GM12878 (cell line): ENCODE data around the gene ETV6. TPM values are rescaled to one million over a fixed set of nuclear protein-coding genes. Genes with fewer than 3 reads are reported as not detected.

Experiments used
- ATAC-seq: fragments of 200-7000 bp; cut with Tn5 transposase; 3 replicates; pipeline ENCODE4 v1.9.1; 2020; ENCODE audit warnings: mild to moderate bottlenecking, moderate library complexity
- BruUV-seq: library from RNA; stranded (reverse); fragments of 400-500 nt; replicated peaks from 2 replicates; lab custom pipeline; 2021; lab: Mats Ljungman, UMichigan
- CTCF ChIA-PET: fragments of 300-600 bp; sonication (Branson Sonifier 250); formaldehyde crosslinking; extraction: SDS; loops from one replicate; lab custom pipeline; 2021; ENCODE audit warnings: inconsistent platforms; lab: Yijun Ruan, JAX
- POLR2A ChIA-PET: fragments of 350-600 bp; formaldehyde crosslinking; extraction: SDS; loops from one replicate; lab custom pipeline; 2021; ENCODE audit warnings: inconsistent platforms; lab: Charles Lee
- RAD21 ChIA-PET: fragments of 300-600 bp; sonication (Branson Sonifier 250); formaldehyde crosslinking; loops from one replicate; lab custom pipeline; 2023; ENCODE audit warnings: antibody characterized with exemption; ENCODE audit not compliant: unreplicated experiment; lab: Charles Lee
- SMC1A ChIA-PET: fragments of 300-600 bp; sonication (Branson Sonifier 250); formaldehyde crosslinking; loops from one replicate; lab custom pipeline; 2023; ENCODE audit not compliant: unreplicated experiment, uncharacterized antibody; lab: Charles Lee
- DNase-seq: peaks from one replicate; pipeline ENCODE4 v3.0.0-alpha.2; 2011; ENCODE audit warnings: low read depth, low spot score
- FAIRE-seq: peaks from 3 replicates; lab custom pipeline; 2011; peaks lifted over from hg19 to GRCh38; lab: Jason Lieb, UNC
- H2AFZ ChIP-seq: 2 replicates; pipeline ENCODE4 v1.6.0; 2011; ENCODE audit warnings: low read depth, low read length, control low read depth; ENCODE audit not compliant: control insufficient read depth
- H3K27ac ChIP-seq: 2 replicates; pipeline ENCODE4 v1.5.1; 2011; ENCODE audit warnings: control low read depth; ENCODE audit not compliant: control insufficient read depth, insufficient read depth
- H3K27me3 ChIP-seq, 2 experiments: replicated peaks in 1 of 2; 2 replicates each; pipeline versions ENCODE4 v1.6.0 to v1.6.1; 2011; ENCODE audit warnings: low read length in 1 of 2; ENCODE audit not compliant: control insufficient read depth in 2 of 2, insufficient read depth in 2 of 2
- H3K36me3 ChIP-seq, 2 experiments: 2 replicates each; pipeline ENCODE4 v1.5.1; 2011; ENCODE audit warnings: low read length in 1 of 2; ENCODE audit not compliant: control insufficient read depth in 2 of 2, insufficient read depth in 2 of 2
- H3K4me1 ChIP-seq: 2 replicates; pipeline ENCODE4 v1.6.1; 2011; ENCODE audit warnings: mild to moderate bottlenecking, low read length, moderate library complexity, mixed read lengths; ENCODE audit not compliant: control insufficient read depth, insufficient read depth
- H3K4me2 ChIP-seq: 2 replicates; pipeline ENCODE4 v1.6.0; 2011; ENCODE audit warnings: control low read depth; ENCODE audit not compliant: control insufficient read depth, insufficient read depth
- H3K4me3 ChIP-seq: fragments of 200-600 bp; sonication (generic); 2 replicates; pipeline ENCODE4 v1.5.1; 2016
- H3K79me2 ChIP-seq: 2 replicates; pipeline ENCODE4 v1.6.0; 2011; ENCODE audit warnings: low read length; ENCODE audit not compliant: control insufficient read depth, insufficient read depth
- H3K9ac ChIP-seq: 2 replicates; pipeline ENCODE4 v1.8.0; 2011; ENCODE audit warnings: low read length, control low read depth, mixed read lengths; ENCODE audit not compliant: control insufficient read depth, insufficient read depth
- H3K9me3 ChIP-seq: replicated peaks from 3 replicates; pipeline ENCODE4 v1.5.1; 2011; ENCODE audit warnings: mild to moderate bottlenecking, low read length; ENCODE audit not compliant: control insufficient read depth, insufficient read depth
- H4K20me1 ChIP-seq: 2 replicates; pipeline ENCODE4 v1.6.0; 2011; ENCODE audit not compliant: control insufficient read depth, insufficient read depth
- ATF2 ChIP-seq: IDR thresholded peaks from 2 replicates; pipeline ENCODE4 v1.6.1; 2012; ENCODE audit warnings: low read length, inconsistent platforms
- BCL11A ChIP-seq: IDR thresholded peaks from 2 replicates; pipeline ENCODE4 v1.6.1; 2011; ENCODE audit warnings: low read depth, low read length
- E4F1 ChIP-seq: fragments of 450-650 bp; IDR thresholded peaks from 2 replicates; pipeline ENCODE4 v1.6.1; 2018; ENCODE audit warnings: borderline replicate concordance, mild to moderate bottlenecking; ENCODE audit not compliant: partially characterized antibody
- FOXM1 ChIP-seq: IDR thresholded peaks from 2 replicates; pipeline ENCODE4 v1.6.1; 2012; ENCODE audit warnings: low read depth, mild to moderate bottlenecking, inconsistent platforms, low read length, moderate library complexity
- GATAD2B ChIP-seq: fragments of 450-650 bp; conservative IDR thresholded peaks from 2 replicates; pipeline ENCODE4 v1.6.1; 2017; ENCODE audit warnings: low read depth, mild to moderate bottlenecking, moderate library complexity
- HDAC2 ChIP-seq: fragments of 200-600 bp; sonication (generic); IDR thresholded peaks from 2 replicates; pipeline ENCODE4 v1.6.1; 2017
- JUNB ChIP-seq: IDR thresholded peaks from 2 replicates; pipeline ENCODE4 v1.6.1; 2016; ENCODE audit warnings: antibody characterized with exemption, mild to moderate bottlenecking
- JUND ChIP-seq: IDR thresholded peaks from 2 replicates; pipeline ENCODE4 v1.6.1; 2012; ENCODE audit warnings: low read depth, mild to moderate bottlenecking, low read length, improper control_type of control experiment, moderate library complexity
- KAT2A ChIP-seq: conservative IDR thresholded peaks from 2 replicates; pipeline ENCODE4 v1.6.1; 2011; ENCODE audit warnings: low read depth, low read length; ENCODE audit not compliant: control insufficient read depth
- SMARCA5 ChIP-seq: fragments of 450-650 bp; IDR thresholded peaks from 2 replicates; pipeline ENCODE4 v1.6.1; 2017; ENCODE audit warnings: mild to moderate bottlenecking
- SRF ChIP-seq, 2 experiments: IDR thresholded peaks; 2 replicates each; pipeline ENCODE4 v1.6.1; 2011; ENCODE audit warnings: low read depth in 2 of 2, low read length in 2 of 2, mild to moderate bottlenecking in 1 of 2, moderate library complexity in 1 of 2
- SUZ12 ChIP-seq: fragments of 200-600 bp; sonication (generic); IDR thresholded peaks from one replicate; pipeline ENCODE4 v1.6.1; 2018; ENCODE audit warnings: antibody characterized with exemption, mild to moderate bottlenecking; ENCODE audit not compliant: unreplicated experiment
- WRNIP1 ChIP-seq: IDR thresholded peaks from 2 replicates; pipeline ENCODE4 v1.6.1; 2011; ENCODE audit warnings: low read depth, low read length, improper control_type of control experiment, borderline replicate concordance
- WGBS: methylation state at CpG from one replicate; pipeline ENCODE4 v1.1.6; 2016; ENCODE audit warnings: low lambda C conversion rate; ENCODE audit not compliant: insufficient replicate concordance, insufficient coverage; ENCODE audit errors: missing lambda C conversion rate; 5-methylcytosine and 5-hydroxymethylcytosine counted together
- in situ Hi-C: fragments of 300-500 bp; cut with MboI; formaldehyde crosslinking; loops from 9 replicates; pipeline ENCODE4 v1.14.3; 2018; ENCODE audit warnings: mixed read lengths
- intact Hi-C: fragments of 100-400 bp; cut with micrococcal nuclease; formaldehyde crosslinking; loops from one replicate; pipeline ENCODE4 v1.14.2; 2022; ENCODE audit not compliant: unreplicated experiment
- polyA plus RNA-seq, 11 experiments: library from polyadenylated mRNA; depleted of rRNA in 4 of 11; unstranded in 6 of 11; stranded (reverse) in 5 of 11; fragments of >200 nt; fragmentation: Nextera tagmentation in 4 of 11; fragmentation: Illumina TruSeq in 1 of 11; extraction: Ambion mirVana in 4 of 11; extraction: Trizol in 1 of 11; gene quantifications; 1 replicate in 1 of 11; 2 replicates in 10 of 11; pipeline versions ENCODE4 v1.2.1 to v1.2.3, GENCODE V29; 2011 to 2016; ENCODE audit warnings: inconsistent platforms in 2 of 11, missing spikeins in 2 of 11, low read depth in 1 of 11
- total RNA-seq, 4 experiments: library from RNA; depleted of rRNA in 3 of 4; stranded (reverse); fragments of >200 nt in 3 of 4; fragmentation: Illumina TruSeq in 1 of 4; extraction: Trizol in 1 of 4; gene quantifications; 2 replicates each; pipeline versions ENCODE4 v1.2.1 to v1.2.3, GENCODE V29; 2013 to 2021
- TF ChIP-seq, protein P1 (sequence below): fragments of 450-650 bp; IDR thresholded peaks from 2 replicates; pipeline ENCODE4 v1.6.1; 2017; ENCODE audit warnings: antibody characterized with exemption, mild to moderate bottlenecking, moderate library complexity

Gene ETV6
- total and polyA plus RNA-seq, 10 of the 15 experiments (the other 5 are each of a cell fraction or from before 2014, with no cell fraction given) = 6.6 to 74.8 (median 24.6) TPM

GRCh38 chr12:11862798-11863197, 213.3 kb downstream of the ETV6 start:
- POLR2A ChIA-PET = no interaction called here
- 58% methylated on average over 5 of the region's 5 CpGs for WGBS
- H3K4me1 ChIP-seq = no peaks in the 10 kb centered on the region; the same call in 1 of the 2 replicates
- DNase-seq (no peak), FAIRE-seq (no peak), ATAC-seq (peak; percentile 48)
- in situ Hi-C loops (no loop called here), intact Hi-C loops (no loop called here)
- H3K4me3 ChIP-seq = no peak overlapping the region
- no peak overlapping the region for H3K4me2 ChIP-seq
- peaks cover 20 to 42% of the 10 kb centered on the region in 2 experiments for H3K36me3 ChIP-seq
- H3K9ac ChIP-seq = no peak overlapping the region
- H3K9me3 ChIP-seq = peaks cover 15% of the 10 kb centered on the region
- RAD21 ChIA-PET = interaction anchor here (1.0 kb wide), 1 partner anchor 27 kb away, joined by 3 read pairs; no protein-coding TSS in a partner anchor
- CTCF ChIA-PET = no interaction called here
- peaks cover 4% of the 10 kb centered on the region for H3K79me2 ChIP-seq
- no peaks in the 10 kb centered on the region for H4K20me1 ChIP-seq
- no peak overlapping the region for H2AFZ ChIP-seq
- SMC1A ChIA-PET = interaction anchor here (0.6 to 1.6 kb wide), 6 partner anchors 8 to 278 kb away, joined by 3 to 5 read pairs (median 4); no protein-coding TSS in a partner anchor
- H3K27ac ChIP-seq = no peak overlapping the region
- BruUV-seq = no TSS peak
- H3K27me3 ChIP-seq = no peaks in the 10 kb centered on the region
- TF ChIP-seq SUZ12 = no peak
- TF ChIP-seq KAT2A = no peak
- TF ChIP-seq, protein P1, sequence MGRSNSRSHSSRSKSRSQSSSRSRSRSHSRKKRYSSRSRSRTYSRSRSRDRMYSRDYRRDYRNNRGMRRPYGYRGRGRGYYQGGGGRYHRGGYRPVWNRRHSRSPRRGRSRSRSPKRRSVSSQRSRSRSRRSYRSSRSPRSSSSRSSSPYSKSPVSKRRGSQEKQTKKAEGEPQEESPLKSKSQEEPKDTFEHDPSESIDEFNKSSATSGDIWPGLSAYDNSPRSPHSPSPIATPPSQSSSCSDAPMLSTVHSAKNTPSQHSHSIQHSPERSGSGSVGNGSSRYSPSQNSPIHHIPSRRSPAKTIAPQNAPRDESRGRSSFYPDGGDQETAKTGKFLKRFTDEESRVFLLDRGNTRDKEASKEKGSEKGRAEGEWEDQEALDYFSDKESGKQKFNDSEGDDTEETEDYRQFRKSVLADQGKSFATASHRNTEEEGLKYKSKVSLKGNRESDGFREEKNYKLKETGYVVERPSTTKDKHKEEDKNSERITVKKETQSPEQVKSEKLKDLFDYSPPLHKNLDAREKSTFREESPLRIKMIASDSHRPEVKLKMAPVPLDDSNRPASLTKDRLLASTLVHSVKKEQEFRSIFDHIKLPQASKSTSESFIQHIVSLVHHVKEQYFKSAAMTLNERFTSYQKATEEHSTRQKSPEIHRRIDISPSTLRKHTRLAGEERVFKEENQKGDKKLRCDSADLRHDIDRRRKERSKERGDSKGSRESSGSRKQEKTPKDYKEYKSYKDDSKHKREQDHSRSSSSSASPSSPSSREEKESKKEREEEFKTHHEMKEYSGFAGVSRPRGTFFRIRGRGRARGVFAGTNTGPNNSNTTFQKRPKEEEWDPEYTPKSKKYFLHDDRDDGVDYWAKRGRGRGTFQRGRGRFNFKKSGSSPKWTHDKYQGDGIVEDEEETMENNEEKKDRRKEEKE = no peak
- TF ChIP-seq HDAC2 = no peak
- TF ChIP-seq JUND = no peak
- TF ChIP-seq SRF (IDR thresholded peaks at IDR 0.05; ENCODE audit: low read depth in 2 of 2, low read length in 2 of 2) = no peak
- no peak for TF ChIP-seq FOXM1
- no peak for TF ChIP-seq SMARCA5
- TF ChIP-seq JUNB = 0 out of 2 replicates have a peak, but pooled peaks have one; percentile 18
- 0 out of 2 replicates have a peak, but pooled peaks have one; percentile 28 for TF ChIP-seq BCL11A
- no peak for TF ChIP-seq ATF2
- no peak for TF ChIP-seq GATAD2B
- no peak for TF ChIP-seq E4F1
- no peak for TF ChIP-seq WRNIP1
